ENCODE measurements around the gene RPS6KL1. TPM values are rescaled to one million over a fixed set of nuclear protein-coding genes. Genes with fewer than 3 reads are reported as not detected.

Gene RPS6KL1
- polyA plus RNA-seq, 2 of the 4 experiments (the other 2 are of a cell fraction) = 0.32 to 0.99 TPM

- ChIA-PET CTCF (interaction anchor here (0.6 to 7.9 kb wide), 43 partner anchors 10 to 358 kb away, joined by 3 to 105 read pairs (median 5); partner anchors contain the start of genes ACYP1, DLST, EIF2B2 and PGF), POLR2A (interaction anchor here (0.8 to 1.0 kb wide), 2 partner anchors 123 to 181 kb away, joined by 3 read pairs; partner anchors contain the start of genes NEK9 and ZC2HC1C)
- Histone ChIP-seq H3K4me3 (no peak overlapping the region), H3K27ac (peak overlapping the region; percentile 37 to 65; a peak in 4 of 6 replicates), H3K4me2 (peak overlapping the region; percentile 66), H3K4me1 (peaks cover 19% of the 10 kb centered on the region), H3K9me3 (no peaks in the 10 kb centered on the region)
- FAIRE-seq (no peak), DNase-seq (ENCODE audit: low read depth in 1 of 2, low spot score in 1 of 2) (peak; percentile 68 to 95), ATAC-seq (peak; percentile 80 to 92)
- WGBS (ENCODE audit: missing lambda C conversion rate) = 20% methylated on average over 17 of the region's 17 CpGs
- TF ChIP-seq NR3C1 (IDR thresholded peaks at IDR 0.05) (no peak), MAZ (IDR thresholded peaks at IDR 0.05; ENCODE audit: borderline replicate concordance, low read depth, low read length) (no peak), JUNB (IDR thresholded peaks at IDR 0.05) (no peak), POLR2A (IDR thresholded peaks at IDR 0.05; ENCODE audit: low read length) (no peak), ZNF302 (CRISPR knock-in tag; IDR thresholded peaks at IDR 0.05) (no peak), HMGXB4 (CRISPR knock-in tag; IDR thresholded peaks at IDR 0.05; ENCODE audit: borderline replicate concordance) (no peak), MAX (IDR thresholded peaks at IDR 0.05) (no peak), PBX3 (IDR thresholded peaks at IDR 0.05) (no peak), FOSB (CRISPR knock-in tag; IDR thresholded peaks at IDR 0.05) (no peak), ZC3H11A (IDR thresholded peaks at IDR 0.05) (no peak), MYC (IDR thresholded peaks at IDR 0.05; ENCODE audit: borderline replicate concordance, low read length) (no peak), RCOR1 (IDR thresholded peaks at IDR 0.05; ENCODE audit: low read depth, low read length) (no peak), ATOH8 (CRISPR knock-in tag; IDR thresholded peaks at IDR 0.05; ENCODE audit: low read depth) (no peak), KDM5A (IDR thresholded peaks at IDR 0.05) (no peak), EHMT2 (IDR thresholded peaks at IDR 0.05; ENCODE audit: low read depth) (no peak), REST (IDR thresholded peaks at IDR 0.05) (no peak), GATA3 (IDR thresholded peaks at IDR 0.05; ENCODE audit: borderline replicate concordance) (peak; percentile 90; the same call in 1 of the 2 replicates), JUN (IDR thresholded peaks at IDR 0.05) (no peak), ZFP36 (IDR thresholded peaks at IDR 0.05; ENCODE audit: borderline replicate concordance, partially characterized antibody) (no peak), NPAS2 (CRISPR knock-in tag; IDR thresholded peaks at IDR 0.05; ENCODE audit: borderline replicate concordance) (no peak), RARB (CRISPR knock-in tag; IDR thresholded peaks at IDR 0.05) (no peak), RFX5 (IDR thresholded peaks at IDR 0.05) (no peak), SREBF2 (IDR thresholded peaks at IDR 0.05) (no peak), CBX2 (IDR thresholded peaks at IDR 0.05; ENCODE audit: borderline replicate concordance, low read depth) (no peak), HDAC2 (IDR thresholded peaks at IDR 0.05) (no peak), BCL3 (IDR thresholded peaks at IDR 0.05) (no peak), CEBPB (IDR thresholded peaks at IDR 0.05) (no peak; a peak in 1 of 4 replicates), CBX8 (IDR thresholded peaks at IDR 0.05) (no peak), BHLHE40 (IDR thresholded peaks at IDR 0.05; ENCODE audit: low read depth, low read length) (no peak), SMC3 (IDR thresholded peaks at IDR 0.05) (peak; percentile 78), RNF2 (IDR thresholded peaks at IDR 0.05; ENCODE audit: borderline replicate concordance, low read depth) (no peak), FOXS1 (CRISPR knock-in tag; IDR thresholded peaks at IDR 0.05) (no peak), CHD2 (IDR thresholded peaks at IDR 0.05; ENCODE audit: low read length, partially characterized antibody) (no peak)
Measured at GRCh38 chr14:74945852-74946658, 23.0 kb upstream of the RPS6KL1 start.

All from A549 (cell line).